SH-SY5Y (cell line): ENCODE measurements around the gene PHACTR3.

Experiments used
- GATA2 ChIP-seq: IDR thresholded peaks from 2 replicates; pipeline ENCODE4 v1.6.1; 2011; ENCODE audit warnings: mild to moderate bottlenecking, low read depth, low read length
- GATA3 ChIP-seq: IDR thresholded peaks from 2 replicates; pipeline ENCODE4 v1.6.1; 2011; ENCODE audit warnings: low read depth, mild to moderate bottlenecking, low read length, moderate library complexity

DNA sequence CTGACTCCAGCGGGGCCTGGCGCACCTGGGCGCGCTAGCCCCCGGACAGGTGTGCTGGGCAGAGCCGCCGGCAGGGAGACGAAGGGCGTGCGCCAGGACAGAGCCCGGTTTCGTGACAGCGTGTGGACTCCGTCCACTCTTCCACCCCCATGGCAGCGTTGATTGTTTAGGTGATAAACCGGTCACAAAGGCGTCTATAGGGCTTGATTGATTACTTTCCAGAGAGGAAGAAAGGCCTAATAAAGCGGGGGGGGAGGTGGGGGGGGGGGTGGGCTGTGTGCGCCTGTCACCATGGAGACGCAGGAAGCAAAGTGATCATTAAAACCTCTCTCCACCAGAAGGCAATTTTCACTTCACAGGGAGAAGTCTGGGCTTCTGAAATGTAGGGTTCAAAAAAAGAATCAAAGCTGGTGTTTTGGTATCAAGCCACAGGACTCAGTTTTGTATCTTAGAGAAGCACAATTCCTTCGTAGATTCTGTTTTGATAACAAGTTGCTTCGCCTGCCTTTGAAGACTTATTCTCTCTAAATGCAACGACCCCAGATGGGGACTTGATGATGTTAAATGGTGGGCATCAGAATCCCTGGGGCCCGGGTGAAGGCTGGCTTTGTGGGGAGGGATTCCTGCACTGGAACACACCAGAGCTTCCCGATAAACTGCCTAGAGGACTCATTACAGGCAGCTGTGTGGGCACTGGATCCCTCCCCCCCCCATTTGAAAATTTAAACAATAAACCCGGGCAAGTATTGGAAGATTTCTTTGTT lies 1.4 kb downstream of the PHACTR3 start:
- TF ChIP-seq GATA3 (no peak), GATA2 (peak; percentile 21; the same call in 1 of the 2 replicates)
